ENCODE measurements around the gene CHIC1.
"Not testable (repeated sequence)": the region's sequence is repeated elsewhere in the genome, so short reads cannot be mapped to it uniquely, and the experiment has no call there.

CHIC1 gene

DNA sequence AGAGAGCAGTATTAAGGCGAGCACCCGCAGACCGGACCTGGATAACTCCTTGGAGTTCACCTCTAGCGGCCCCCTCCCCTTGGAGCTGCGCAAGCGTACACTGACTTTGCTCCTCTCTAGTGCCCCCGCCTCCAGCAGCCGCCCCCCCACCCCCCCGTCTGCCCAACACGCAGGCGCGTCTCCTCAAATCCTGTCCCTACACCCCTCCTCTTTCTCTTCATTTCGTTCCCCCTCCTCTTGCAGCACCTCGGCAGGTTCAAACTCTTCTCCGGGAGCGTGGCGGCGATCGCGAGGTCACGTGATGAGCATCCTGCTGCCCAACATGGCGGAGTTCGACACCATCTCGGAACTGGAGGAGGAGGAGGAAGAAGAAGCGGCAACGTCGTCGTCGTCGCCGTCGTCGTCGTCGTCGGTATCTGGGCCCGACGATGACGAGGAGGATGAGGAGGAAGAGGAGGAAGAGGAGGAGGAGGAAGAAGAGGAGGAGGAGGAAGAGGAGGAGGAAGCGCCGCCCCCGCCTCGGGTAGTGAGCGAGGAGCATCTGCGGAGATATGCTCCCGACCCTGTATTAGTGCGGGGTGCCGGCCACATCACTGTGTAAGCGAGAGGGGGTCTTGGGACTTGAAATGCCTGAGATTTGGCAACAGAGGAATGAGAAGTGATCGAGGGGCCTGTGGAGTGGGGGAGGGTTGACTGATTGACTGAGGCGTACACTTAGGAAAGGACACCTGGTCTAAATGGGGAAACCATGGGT, at the start of gene CHIC1:
CHIC1 (plus strand) TSS at position 214 of the 754 bp plus-strand sequence; CDS start at position 302, 88 bp downstream.
- H3K27ac Mint-ChIP-seq = peak within 1 kb of the TSS; percentile 98
- no peaks in the 10 kb centered on the region for H3K36me3 Mint-ChIP-seq (ENCODE audit: low read depth)
- no peaks in the 10 kb centered on the region for H3K9me3 Mint-ChIP-seq
- peaks cover 26% of the 10 kb centered on the region for H3K4me1 Mint-ChIP-seq (ENCODE audit: low read depth)
- peak within 1 kb of the TSS; percentile 91 for H3K4me3 Mint-ChIP-seq
- H3K27me3 Mint-ChIP-seq = no peaks in the 10 kb centered on the region

DNA sequence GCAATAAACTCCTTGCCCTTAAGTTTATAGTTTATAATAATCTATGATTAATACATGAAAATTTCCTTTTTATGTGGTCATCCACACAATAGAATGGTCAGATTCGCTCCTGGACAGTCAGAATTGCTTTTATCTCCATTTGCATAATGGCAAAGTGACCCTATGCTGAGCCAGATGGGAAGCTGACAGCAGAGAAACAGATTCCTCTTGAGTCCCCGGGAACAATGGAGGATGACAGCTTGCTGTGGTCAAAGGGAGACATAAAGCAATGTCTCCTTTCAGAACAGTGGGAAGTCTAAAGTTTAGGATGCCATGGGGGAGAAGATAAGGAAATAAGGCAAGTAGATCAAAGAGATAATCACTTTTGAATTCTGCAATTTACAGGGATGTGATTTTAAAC, 40.2 kb upstream of the CHIC1 start:
- H3K4me3 Mint-ChIP-seq; H3K36me3 Mint-ChIP-seq (ENCODE audit: low read depth); H3K4me1 Mint-ChIP-seq (ENCODE audit: low read depth); H3K9me3 Mint-ChIP-seq; H3K27ac Mint-ChIP-seq; H3K27me3 Mint-ChIP-seq: not testable (repeated sequence)

DNA sequence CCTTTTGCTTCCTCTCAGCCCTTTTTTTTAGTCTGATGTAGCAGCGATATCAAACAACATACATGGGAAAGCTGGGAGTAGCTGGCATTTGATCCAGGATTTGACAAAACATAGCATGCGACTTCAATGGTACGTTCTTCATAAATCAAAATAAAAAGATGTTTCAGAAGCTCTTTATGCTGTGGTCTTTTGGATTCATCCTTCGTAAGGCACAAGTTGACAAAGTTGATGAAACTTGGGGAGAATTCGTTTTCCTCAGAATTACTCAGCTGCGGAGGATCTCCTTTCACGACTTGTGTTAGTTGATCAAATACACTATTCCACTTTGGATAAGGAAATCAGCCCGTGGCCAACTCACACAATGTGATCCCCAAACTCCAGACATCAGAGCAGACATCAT, 38.1 kb upstream of the CHIC1 start:
- no peak overlapping the region for H3K4me3 Mint-ChIP-seq
- H3K27ac Mint-ChIP-seq = no peak overlapping the region
- H3K4me1 Mint-ChIP-seq (ENCODE audit: low read depth) = no peaks in the 10 kb centered on the region
- H3K36me3 Mint-ChIP-seq (ENCODE audit: low read depth) = no peaks in the 10 kb centered on the region
- H3K27me3 Mint-ChIP-seq = no peaks in the 10 kb centered on the region
- peaks cover 4% of the 10 kb centered on the region for H3K9me3 Mint-ChIP-seq

DNA sequence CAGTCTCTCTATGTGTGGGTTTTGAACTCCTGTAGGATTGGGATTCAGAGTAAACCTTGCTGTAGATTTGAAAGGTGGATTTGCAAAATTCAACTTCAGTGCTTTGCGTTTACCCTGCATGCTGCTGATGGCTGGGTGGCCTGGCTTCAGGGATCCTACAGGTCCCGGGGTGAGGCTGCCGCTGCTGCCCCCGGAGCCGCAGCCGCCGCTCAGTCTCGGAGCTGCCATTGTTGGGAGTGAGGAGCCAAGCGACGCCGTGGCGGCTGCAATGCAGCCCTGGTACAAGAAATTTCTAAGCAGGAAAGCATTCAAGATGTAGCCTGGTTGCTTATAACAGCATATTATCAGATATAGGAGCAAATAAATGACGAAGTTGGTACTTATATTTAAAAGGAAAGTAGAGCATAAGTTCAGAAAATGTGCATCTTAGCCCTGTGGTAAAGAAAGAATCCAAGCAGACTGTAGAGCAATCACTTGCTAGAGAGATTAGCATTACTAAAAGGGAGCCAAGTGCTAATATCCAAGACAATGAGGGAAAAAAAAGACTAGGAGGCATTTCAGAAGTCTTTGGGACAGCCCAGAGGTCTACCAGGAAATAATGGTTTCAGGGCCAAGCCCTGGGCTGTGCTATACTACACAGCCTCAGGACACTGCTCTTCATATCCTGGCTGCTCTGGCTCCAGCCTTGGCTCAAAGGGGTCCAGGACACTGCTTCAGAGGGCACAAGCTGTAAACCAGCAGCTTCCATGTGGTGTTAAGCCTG, 36.9 kb upstream of the CHIC1 start:
- Mint-ChIP-seq H3K36me3 (ENCODE audit: low read depth) (peaks cover 5% of the 10 kb centered on the region), H3K27ac (no peak overlapping the region), H3K4me3 (no peak overlapping the region), H3K4me1 (ENCODE audit: low read depth) (no peaks in the 10 kb centered on the region), H3K9me3 (peaks cover 11% of the 10 kb centered on the region), H3K27me3 (no peaks in the 10 kb centered on the region)

GRCh38 chrX:73531655-73532054, 31.3 kb upstream of the CHIC1 start:
- not testable (repeated sequence) for H3K4me1 Mint-ChIP-seq (ENCODE audit: low read depth); H3K27me3 Mint-ChIP-seq; H3K27ac Mint-ChIP-seq; H3K4me3 Mint-ChIP-seq
- peaks cover 19% of the 10 kb centered on the region for H3K9me3 Mint-ChIP-seq
- peaks cover 10% of the 10 kb centered on the region for H3K36me3 Mint-ChIP-seq (ENCODE audit: low read depth)

GRCh38 chrX:73556159-73556558, 6.8 kb upstream of the CHIC1 start:
- H3K4me1 Mint-ChIP-seq (ENCODE audit: low read depth) = peaks cover 3% of the 10 kb centered on the region
- H3K27me3 Mint-ChIP-seq = no peaks in the 10 kb centered on the region
- no peak overlapping the region for H3K27ac Mint-ChIP-seq
- no peaks in the 10 kb centered on the region for H3K36me3 Mint-ChIP-seq (ENCODE audit: low read depth)
- no peak overlapping the region for H3K4me3 Mint-ChIP-seq
- H3K9me3 Mint-ChIP-seq = no peaks in the 10 kb centered on the region

GRCh38 chrX:73561801-73562200, 1.2 kb upstream of the CHIC1 start:
- Mint-ChIP-seq H3K27ac (no peak overlapping the region), H3K4me1 (ENCODE audit: low read depth) (peaks cover 26% of the 10 kb centered on the region), H3K36me3 (ENCODE audit: low read depth) (no peaks in the 10 kb centered on the region), H3K9me3 (no peaks in the 10 kb centered on the region), H3K27me3 (no peaks in the 10 kb centered on the region), H3K4me3 (peak overlapping the region; percentile 49)

DNA sequence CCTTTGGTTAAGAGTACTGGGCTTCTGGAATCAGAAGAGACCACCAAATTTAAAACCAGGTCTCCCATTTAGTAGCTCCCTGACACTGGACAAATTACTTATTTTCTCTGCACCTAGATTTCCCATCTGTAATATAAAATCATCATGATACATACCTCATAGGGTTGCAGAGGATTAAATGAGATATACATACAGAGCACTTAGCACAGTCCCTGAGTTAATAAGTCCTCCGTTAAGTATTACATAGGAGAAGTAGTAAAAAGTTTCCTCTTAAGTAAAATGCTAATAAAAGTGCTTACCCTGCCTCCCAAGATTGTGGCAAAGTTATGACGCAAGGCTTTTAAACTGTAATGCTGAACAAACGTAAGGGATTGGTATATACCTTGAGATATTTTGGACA, 539 bp upstream of the CHIC1 start:
- peaks cover 26% of the 10 kb centered on the region for H3K4me1 Mint-ChIP-seq (ENCODE audit: low read depth)
- H3K27me3 Mint-ChIP-seq = no peaks in the 10 kb centered on the region
- no peaks in the 10 kb centered on the region for H3K36me3 Mint-ChIP-seq (ENCODE audit: low read depth)
- no peaks in the 10 kb centered on the region for H3K9me3 Mint-ChIP-seq
- peak overlapping the region; percentile 98 for H3K27ac Mint-ChIP-seq
- peak overlapping the region; percentile 91 for H3K4me3 Mint-ChIP-seq

GRCh38 chrX:73563738-73564068, 706 bp downstream of the CHIC1 start:
- peaks cover 26% of the 10 kb centered on the region for H3K4me1 Mint-ChIP-seq (ENCODE audit: low read depth)
- no peaks in the 10 kb centered on the region for H3K9me3 Mint-ChIP-seq
- H3K4me3 Mint-ChIP-seq = peak overlapping the region; percentile 91
- no peaks in the 10 kb centered on the region for H3K36me3 Mint-ChIP-seq (ENCODE audit: low read depth)
- no peaks in the 10 kb centered on the region for H3K27me3 Mint-ChIP-seq
- H3K27ac Mint-ChIP-seq = peak overlapping the region; percentile 98

DNA sequence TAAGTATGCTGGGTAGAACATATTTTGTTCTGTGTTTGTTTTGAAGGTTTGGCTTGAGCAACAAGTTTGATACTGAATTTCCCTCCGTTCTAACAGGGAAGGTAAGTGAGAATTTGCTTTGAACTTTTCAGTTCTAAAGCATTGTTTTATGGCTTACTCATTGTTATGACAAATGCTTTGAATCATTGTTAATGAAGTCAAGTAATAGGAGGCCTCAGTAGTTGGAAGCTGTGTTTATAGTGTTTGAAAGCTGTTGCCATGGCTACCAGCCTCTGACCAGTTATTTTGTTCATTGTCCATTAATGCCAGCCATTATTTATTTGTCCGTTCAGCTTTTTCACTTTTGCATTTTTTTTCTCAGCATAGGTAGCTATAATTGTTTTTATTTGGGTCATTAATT, 14.4 kb downstream of the CHIC1 start:
- peaks cover 18% of the 10 kb centered on the region for H3K36me3 Mint-ChIP-seq (ENCODE audit: low read depth)
- H3K4me3 Mint-ChIP-seq = no peak overlapping the region
- H3K27me3 Mint-ChIP-seq = no peaks in the 10 kb centered on the region
- H3K27ac Mint-ChIP-seq = no peak overlapping the region
- H3K4me1 Mint-ChIP-seq (ENCODE audit: low read depth) = peaks cover 13% of the 10 kb centered on the region
- H3K9me3 Mint-ChIP-seq = no peaks in the 10 kb centered on the region

- peaks cover 10% of the 10 kb centered on the region for H3K36me3 Mint-ChIP-seq (ENCODE audit: low read depth)
- H3K27me3 Mint-ChIP-seq = no peaks in the 10 kb centered on the region
- H3K27ac Mint-ChIP-seq = no peak overlapping the region
- H3K9me3 Mint-ChIP-seq = no peaks in the 10 kb centered on the region
- H3K4me1 Mint-ChIP-seq (ENCODE audit: low read depth) = peaks cover 13% of the 10 kb centered on the region
- no peak overlapping the region for H3K4me3 Mint-ChIP-seq
These were observed 18.1 kb downstream of the CHIC1 start for GRCh38 chrX:73581002-73581628.

DNA sequence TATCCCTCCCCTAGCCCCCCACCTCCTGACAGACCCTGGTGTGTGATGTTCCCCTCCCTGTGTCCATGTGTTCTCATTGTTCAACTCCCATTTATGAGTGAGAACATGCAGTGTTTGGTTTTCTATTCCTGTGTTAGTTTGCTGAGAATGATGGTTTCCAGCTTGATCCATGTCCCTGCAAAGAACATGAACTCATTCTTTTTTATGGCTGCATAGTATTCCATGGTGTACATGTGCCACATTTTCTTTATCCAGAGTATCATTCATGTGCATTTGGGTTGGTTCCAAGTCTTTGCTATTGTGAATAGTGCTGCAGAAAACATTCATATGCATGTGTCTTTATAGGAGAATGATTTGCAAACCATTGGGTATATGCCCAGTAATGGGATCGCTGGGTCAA, 34.8 kb downstream of the CHIC1 start:
- H3K4me3 Mint-ChIP-seq; H3K9me3 Mint-ChIP-seq; H3K4me1 Mint-ChIP-seq (ENCODE audit: low read depth); H3K27me3 Mint-ChIP-seq; H3K27ac Mint-ChIP-seq: not testable (repeated sequence)
- H3K36me3 Mint-ChIP-seq (ENCODE audit: low read depth) = peaks cover 44% of the 10 kb centered on the region

DNA sequence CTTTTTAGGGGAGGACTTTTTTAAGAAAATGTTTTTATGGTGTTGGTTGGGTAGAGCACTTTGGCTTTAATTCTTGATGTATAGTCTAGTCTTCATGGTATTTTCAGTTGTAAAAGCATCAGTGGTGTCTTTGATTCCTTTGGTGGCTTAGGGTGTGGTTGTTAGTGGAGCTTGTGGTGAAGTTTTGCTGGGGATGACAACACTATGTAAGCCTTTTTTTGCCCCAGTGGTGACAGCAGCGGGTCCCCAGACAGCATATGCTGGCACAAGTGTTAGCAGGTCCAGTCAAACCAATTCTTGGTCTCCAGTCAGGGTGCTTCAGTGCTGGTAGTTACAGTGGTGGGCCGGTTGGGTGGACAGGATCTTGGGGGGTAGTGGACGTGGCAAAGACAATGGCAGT, 52.0 kb downstream of the CHIC1 start:
- H3K9me3 Mint-ChIP-seq = peaks cover under 1% of the 10 kb centered on the region
- H3K27me3 Mint-ChIP-seq = no peaks in the 10 kb centered on the region
- no peak overlapping the region for H3K4me3 Mint-ChIP-seq
- no peak overlapping the region for H3K27ac Mint-ChIP-seq
- H3K4me1 Mint-ChIP-seq (ENCODE audit: low read depth) = peaks cover 14% of the 10 kb centered on the region
- H3K36me3 Mint-ChIP-seq (ENCODE audit: low read depth) = peaks cover 61% of the 10 kb centered on the region

DNA sequence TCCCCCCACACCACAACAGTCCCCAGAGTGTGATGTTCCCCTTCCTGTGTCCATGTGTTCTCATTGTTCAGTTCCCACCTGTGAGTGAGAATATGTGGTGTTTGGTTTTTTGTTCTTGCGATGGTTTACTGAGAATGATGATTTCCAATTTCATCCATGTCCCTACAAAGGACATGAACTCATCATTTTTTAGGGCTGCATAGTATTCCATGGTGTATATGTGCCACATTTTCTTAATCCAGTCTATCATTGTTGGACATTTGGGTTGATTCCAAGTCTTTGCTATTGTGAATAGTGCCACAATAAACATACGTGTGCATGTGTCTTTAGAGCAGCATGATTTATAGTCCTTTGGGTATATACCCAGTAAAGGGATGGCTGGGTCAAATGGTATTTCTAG, 78.7 kb downstream of the CHIC1 start:
- H3K4me3 Mint-ChIP-seq, H3K27ac Mint-ChIP-seq, H3K27me3 Mint-ChIP-seq: not testable (repeated sequence)
- H3K4me1 Mint-ChIP-seq (ENCODE audit: low read depth) = peaks cover 10% of the 10 kb centered on the region
- H3K36me3 Mint-ChIP-seq (ENCODE audit: low read depth) = peaks cover 58% of the 10 kb centered on the region
- H3K9me3 Mint-ChIP-seq = peaks cover 21% of the 10 kb centered on the region

DNA sequence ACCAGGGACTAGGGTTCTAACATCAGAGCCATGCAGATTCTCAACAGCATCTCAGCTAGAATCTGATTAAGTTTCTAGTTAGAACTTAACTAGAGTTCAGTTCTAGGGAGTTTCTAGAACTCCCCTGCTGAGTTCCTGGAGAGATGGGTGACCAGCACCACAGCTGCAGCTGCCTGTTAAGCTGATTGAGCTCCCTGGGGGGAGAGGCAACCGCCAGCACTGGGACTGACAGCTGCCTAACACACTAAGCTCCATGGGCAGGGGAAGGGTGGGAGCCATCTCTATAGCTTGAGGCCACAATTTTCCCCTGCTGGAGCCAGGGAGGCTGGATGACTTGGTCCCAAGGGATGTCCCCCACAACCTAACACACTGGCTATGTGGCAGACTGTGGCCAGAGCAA, 84.2 kb downstream of the CHIC1 start:
- no peak overlapping the region for H3K4me3 Mint-ChIP-seq
- no peak overlapping the region for H3K27ac Mint-ChIP-seq
- no peaks in the 10 kb centered on the region for H3K4me1 Mint-ChIP-seq (ENCODE audit: low read depth)
- H3K27me3 Mint-ChIP-seq = no peaks in the 10 kb centered on the region
- peaks cover 19% of the 10 kb centered on the region for H3K36me3 Mint-ChIP-seq (ENCODE audit: low read depth)
- H3K9me3 Mint-ChIP-seq = no peaks in the 10 kb centered on the region
